Glutamatergic neuron (in vitro differentiated cells): ENCODE results near the gene FBXL7. TPM values are rescaled to one million over a fixed set of nuclear protein-coding genes. Genes with fewer than 3 reads are reported as not detected.

Source experiments
- DNase-seq: peaks from one replicate; pipeline ENCODE4 v3.0.0; 2022
- H3K27ac Mint-ChIP-seq: one replicate; pipeline ENCODE4 v1.8.0; 2020; ENCODE audit warnings: mild to moderate bottlenecking, mixed read lengths, inconsistent platforms; ENCODE audit not compliant: unreplicated experiment
- H3K27me3 Mint-ChIP-seq: one replicate; pipeline ENCODE4 v1.8.0; 2020; ENCODE audit warnings: mild to moderate bottlenecking, moderate library complexity, mixed read lengths, inconsistent platforms; ENCODE audit not compliant: unreplicated experiment
- H3K36me3 Mint-ChIP-seq: one replicate; pipeline ENCODE4 v1.8.0; 2020; ENCODE audit warnings: mild to moderate bottlenecking, mixed read lengths, inconsistent platforms; ENCODE audit not compliant: unreplicated experiment
- H3K4me1 Mint-ChIP-seq: one replicate; pipeline ENCODE4 v1.8.0; 2020; ENCODE audit warnings: mild to moderate bottlenecking, low read depth, mixed read lengths, inconsistent platforms; ENCODE audit not compliant: unreplicated experiment
- H3K4me3 Mint-ChIP-seq: one replicate; pipeline ENCODE4 v1.8.0; 2020; ENCODE audit warnings: mild to moderate bottlenecking, mixed read lengths, inconsistent platforms; ENCODE audit not compliant: unreplicated experiment
- H3K9me3 Mint-ChIP-seq: one replicate; pipeline ENCODE4 v1.8.0; 2020; ENCODE audit warnings: mild to moderate bottlenecking, moderate library complexity, mixed read lengths, inconsistent platforms; ENCODE audit not compliant: unreplicated experiment
- total RNA-seq: library from RNA; stranded (reverse); fragmentation: NEBNext Ultra II Directional; extraction: Animal tissue kit (Norgen Biotek cat#: 25700); gene quantifications from one replicate; pipeline ENCODE4 v1.2.1, GENCODE V29; 2021; ENCODE audit not compliant: unreplicated experiment
- TF ChIP-seq, protein P1 (sequence below): fragments of 200-600 bp; sonication (generic); IDR thresholded peaks from one replicate; pipeline ENCODE4 v1.5.0; 2021; ENCODE audit not compliant: partially characterized antibody, unreplicated experiment

The FBXL7 gene
- total RNA-seq, 1 donor from 2014 or later, result 25.3 TPM

DNA sequence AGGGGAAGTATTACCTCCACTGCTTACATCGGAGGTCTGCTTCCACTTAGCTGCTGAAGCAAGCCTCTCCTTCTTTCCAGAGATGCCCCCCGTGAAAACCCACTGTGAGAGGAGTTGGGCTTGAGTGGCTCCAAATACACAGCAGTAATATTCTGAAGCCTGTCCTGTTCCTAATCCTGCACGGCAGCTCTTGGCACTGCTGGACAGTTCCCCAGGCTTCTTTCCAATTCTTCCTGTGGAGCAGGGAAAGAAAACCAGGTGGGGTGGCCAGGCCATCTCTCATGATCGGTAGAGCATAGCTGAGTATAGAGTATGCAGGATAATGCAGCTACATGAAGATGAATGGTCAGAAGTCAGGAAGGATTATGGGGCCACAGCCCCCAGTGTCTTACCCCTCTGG, 344.3 kb downstream of the FBXL7 start:
- Mint-ChIP-seq H3K9me3 (peaks cover 5% of the 10 kb centered on the region), H3K4me1 (no peaks in the 10 kb centered on the region), H3K27me3 (no peaks in the 10 kb centered on the region), H3K4me3 (no peak overlapping the region), H3K27ac (no peak overlapping the region), H3K36me3 (peaks cover 15% of the 10 kb centered on the region)
- TF ChIP-seq, protein P1, sequence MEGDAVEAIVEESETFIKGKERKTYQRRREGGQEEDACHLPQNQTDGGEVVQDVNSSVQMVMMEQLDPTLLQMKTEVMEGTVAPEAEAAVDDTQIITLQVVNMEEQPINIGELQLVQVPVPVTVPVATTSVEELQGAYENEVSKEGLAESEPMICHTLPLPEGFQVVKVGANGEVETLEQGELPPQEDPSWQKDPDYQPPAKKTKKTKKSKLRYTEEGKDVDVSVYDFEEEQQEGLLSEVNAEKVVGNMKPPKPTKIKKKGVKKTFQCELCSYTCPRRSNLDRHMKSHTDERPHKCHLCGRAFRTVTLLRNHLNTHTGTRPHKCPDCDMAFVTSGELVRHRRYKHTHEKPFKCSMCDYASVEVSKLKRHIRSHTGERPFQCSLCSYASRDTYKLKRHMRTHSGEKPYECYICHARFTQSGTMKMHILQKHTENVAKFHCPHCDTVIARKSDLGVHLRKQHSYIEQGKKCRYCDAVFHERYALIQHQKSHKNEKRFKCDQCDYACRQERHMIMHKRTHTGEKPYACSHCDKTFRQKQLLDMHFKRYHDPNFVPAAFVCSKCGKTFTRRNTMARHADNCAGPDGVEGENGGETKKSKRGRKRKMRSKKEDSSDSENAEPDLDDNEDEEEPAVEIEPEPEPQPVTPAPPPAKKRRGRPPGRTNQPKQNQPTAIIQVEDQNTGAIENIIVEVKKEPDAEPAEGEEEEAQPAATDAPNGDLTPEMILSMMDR, result no peak
- no peak for DNase-seq

DNA sequence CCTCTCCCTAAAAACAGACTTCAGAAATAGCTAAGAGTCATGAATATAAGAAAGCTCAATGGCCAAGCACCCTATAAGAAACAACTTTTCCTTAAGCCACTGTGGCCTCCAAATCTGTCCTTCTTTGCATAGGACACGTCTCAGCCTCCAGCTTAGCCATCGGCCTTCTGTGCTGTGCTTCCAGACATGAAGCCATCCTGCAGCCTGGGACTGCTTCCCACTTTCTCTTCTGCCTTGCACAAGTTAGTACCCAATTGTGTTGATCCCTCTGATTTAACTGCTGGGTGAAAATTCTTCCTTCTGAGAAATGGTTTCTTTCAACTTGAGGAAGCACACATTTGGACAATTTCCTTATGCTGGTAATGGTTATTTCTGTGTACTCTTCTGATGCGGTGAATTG, 344.9 kb downstream of the FBXL7 start:
- TF ChIP-seq, protein P1, result no peak
- Mint-ChIP-seq H3K9me3 (peaks cover 5% of the 10 kb centered on the region), H3K4me1 (no peaks in the 10 kb centered on the region), H3K4me3 (no peak overlapping the region), H3K27ac (no peak overlapping the region), H3K36me3 (peaks cover 15% of the 10 kb centered on the region), H3K27me3 (no peaks in the 10 kb centered on the region)
- no peak for DNase-seq

DNA sequence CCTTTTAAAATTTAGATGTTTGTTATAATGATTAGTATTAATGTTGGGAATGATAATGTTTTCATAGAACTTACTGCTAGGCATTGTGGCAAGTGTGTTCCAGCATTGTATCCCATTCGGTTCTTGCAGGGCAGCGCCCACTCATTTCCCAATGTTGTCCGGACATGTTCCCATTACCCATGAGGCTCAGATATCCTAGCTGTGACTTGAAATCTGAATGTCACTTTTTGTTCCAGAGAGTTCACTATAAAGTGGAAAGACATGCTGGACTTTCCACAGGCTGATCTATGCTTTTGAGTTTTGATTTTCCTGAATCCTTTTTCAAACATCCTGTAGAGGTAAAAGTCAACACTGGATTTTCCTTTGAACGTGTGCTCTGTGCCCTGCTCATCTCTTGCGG, 350.6 kb downstream of the FBXL7 start:
- Mint-ChIP-seq H3K27me3 (no peaks in the 10 kb centered on the region), H3K9me3 (no peaks in the 10 kb centered on the region), H3K27ac (no peak overlapping the region), H3K4me1 (peaks cover 5% of the 10 kb centered on the region), H3K36me3 (no peaks in the 10 kb centered on the region), H3K4me3 (no peak overlapping the region)
- no peak for DNase-seq
- TF ChIP-seq, protein P1, result no peak

DNA sequence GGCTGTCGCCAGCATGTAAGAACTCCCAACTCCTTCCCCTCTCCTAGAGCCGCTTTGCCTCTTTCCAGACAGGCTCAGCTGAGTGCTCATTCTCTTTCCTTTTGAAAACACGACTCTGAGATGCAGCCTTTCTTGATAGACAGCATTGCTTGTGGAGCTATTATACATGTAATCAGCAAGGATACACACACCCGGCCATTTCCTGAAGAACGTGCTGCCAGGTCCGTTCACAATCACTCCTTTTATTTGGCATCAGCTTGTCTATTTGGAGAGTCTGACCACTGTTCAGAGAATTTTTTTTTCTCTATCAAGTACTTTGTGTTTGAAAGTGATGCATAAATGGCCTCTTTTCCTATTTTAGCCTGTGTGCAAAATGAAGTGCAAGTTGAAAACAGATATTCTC, 351.0 kb downstream of the FBXL7 start:
- Mint-ChIP-seq H3K4me1 (peaks cover 5% of the 10 kb centered on the region), H3K36me3 (no peaks in the 10 kb centered on the region), H3K27me3 (no peaks in the 10 kb centered on the region), H3K27ac (no peak overlapping the region), H3K9me3 (no peaks in the 10 kb centered on the region), H3K4me3 (no peak overlapping the region)
- DNase-seq, result no peak
- TF ChIP-seq, protein P1, result no peak

DNA sequence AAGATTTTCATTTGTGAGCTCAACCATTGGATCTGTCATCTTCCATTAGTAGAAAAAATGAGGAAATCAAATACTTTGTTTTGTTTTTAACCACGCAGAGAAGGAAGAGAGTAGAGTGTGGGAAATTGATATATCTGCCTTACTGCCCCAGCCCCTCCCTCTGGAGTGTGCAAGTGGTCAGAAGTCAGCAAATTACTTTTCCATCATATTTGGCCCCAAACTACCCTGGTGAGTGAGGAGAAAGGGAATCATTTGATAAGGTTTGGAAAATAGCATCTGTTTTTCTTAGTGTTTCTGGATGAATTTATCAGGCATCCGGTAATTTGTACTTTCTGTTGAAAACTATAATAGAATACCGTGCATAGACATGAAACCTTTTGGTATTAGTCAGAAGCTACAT, 352.2 kb downstream of the FBXL7 start:
- Mint-ChIP-seq H3K9me3 (no peaks in the 10 kb centered on the region), H3K27ac (no peak overlapping the region), H3K36me3 (no peaks in the 10 kb centered on the region), H3K4me1 (peaks cover 5% of the 10 kb centered on the region), H3K27me3 (no peaks in the 10 kb centered on the region), H3K4me3 (no peak overlapping the region)
- no peak for DNase-seq
- TF ChIP-seq, protein P1, result no peak
